SK-N-SH (cell line): ENCODE data around the gene JMJD7. TPM values are rescaled to one million over a fixed set of nuclear protein-coding genes. Genes with fewer than 3 reads are reported as not detected.

ENCODE experiments used
- CTCF ChIA-PET: fragments of 300-600, 350-600 bp; formaldehyde crosslinking; extraction: SDS; loops from one replicate; lab custom pipeline; 2021; lab: Yijun Ruan, JAX
- POLR2A ChIA-PET: fragments of 350-600 bp; sonication (Branson Sonifier 250); formaldehyde crosslinking; extraction: SDS; loops from one replicate; lab custom pipeline; 2020; ENCODE audit warnings: antibody characterized with exemption, inconsistent platforms; lab: Yijun Ruan, JAX
- DNase-seq: peaks from one replicate; pipeline ENCODE4 v3.0.0; 2012
- H2AFZ ChIP-seq: fragments of 200-600 bp; sonication (generic); 2 replicates; pipeline ENCODE4 v1.8.1; 2016; ENCODE audit warnings: antibody characterized with exemption, mild to moderate bottlenecking, low read depth
- H3F3A ChIP-seq: fragments of 200-600 bp; sonication (generic); replicated peaks from 2 replicates; pipeline ENCODE3; 2016; ENCODE audit warnings: antibody characterized with exemption, mild to moderate bottlenecking; ENCODE audit not compliant: insufficient read depth
- H3K27ac ChIP-seq, 2 experiments: fragments of 200-500 bp in 1 of 2; fragments of 200-600 bp in 1 of 2; sonication (Bioruptor generic) in 1 of 2; sonication (generic), shearing (Covaris generic) in 1 of 2; 2 replicates each; pipeline versions ENCODE4 v1.5.1 to v1.6.1; 2014 to 2016; ENCODE audit warnings: low read depth in 2 of 2, inconsistent platforms in 1 of 2, low read length in 1 of 2, mild to moderate bottlenecking in 1 of 2, mixed read lengths in 1 of 2
- H3K27me3 ChIP-seq: fragments of 200-600 bp; sonication (generic), shearing (Covaris generic); 2 replicates; pipeline ENCODE4 v1.6.1; 2016; ENCODE audit warnings: mixed run types; ENCODE audit not compliant: insufficient read depth
- H3K36me3 ChIP-seq, 2 experiments: fragments of 200-500 bp in 1 of 2; fragments of 200-600 bp in 1 of 2; sonication (Bioruptor generic) in 1 of 2; sonication (generic) in 1 of 2; replicated peaks in 1 of 2; 2 replicates each; pipeline versions ENCODE3 to v1.5.1; 2014 to 2016; ENCODE audit warnings: low read length in 1 of 2, mild to moderate bottlenecking in 1 of 2; ENCODE audit not compliant: insufficient read depth in 2 of 2, control insufficient read depth in 1 of 2
- H3K4me1 ChIP-seq, 2 experiments: fragments of 200-500 bp in 1 of 2; fragments of 200-600 bp in 1 of 2; sonication (Bioruptor generic) in 1 of 2; sonication (generic), shearing (Covaris generic) in 1 of 2; 2 replicates each; pipeline versions ENCODE4 v1.5.1 to v1.6.1; 2014 to 2016; ENCODE audit warnings: low read depth in 1 of 2, low read length in 1 of 2, mixed run types in 1 of 2; ENCODE audit not compliant: insufficient read depth in 2 of 2, control insufficient read depth in 1 of 2
- H3K4me2 ChIP-seq: fragments of 200-600 bp; sonication (generic), shearing (Covaris generic); 2 replicates; pipeline ENCODE4 v1.6.1; 2017; ENCODE audit warnings: mixed run types
- H3K4me3 ChIP-seq, 2 experiments: fragments of 200-500 bp in 1 of 2; fragments of 200-600 bp in 1 of 2; sonication (Bioruptor generic) in 1 of 2; sonication (generic), shearing (Covaris generic) in 1 of 2; 2 replicates each; pipeline versions ENCODE4 v1.5.1 to v1.8.1; 2014 to 2016; ENCODE audit warnings: low read depth in 2 of 2, inconsistent platforms in 1 of 2, low read length in 1 of 2, mild to moderate bottlenecking in 1 of 2, mixed read lengths in 1 of 2, moderate library complexity in 1 of 2
- H3K79me2 ChIP-seq: fragments of 200-600 bp; sonication (generic); 2 replicates; pipeline ENCODE4 v1.8.1; 2017; ENCODE audit warnings: mild to moderate bottlenecking; ENCODE audit not compliant: insufficient read depth
- H3K9ac ChIP-seq: fragments of 200-600 bp; sonication (generic); 2 replicates; pipeline ENCODE4 v1.6.1; 2017; ENCODE audit warnings: mixed run types
- H3K9me2 ChIP-seq: fragments of 200-600 bp; sonication (generic); 2 replicates; pipeline ENCODE4 v1.6.1; 2017; ENCODE audit warnings: mixed run types
- H3K9me3 ChIP-seq: fragments of 200-600 bp; sonication (generic); 2 replicates; pipeline ENCODE4 v1.6.1; 2017; ENCODE audit warnings: mixed run types, mild to moderate bottlenecking, moderate library complexity
- H4K20me1 ChIP-seq: fragments of 200-600 bp; sonication (generic); 2 replicates; pipeline ENCODE4 v1.6.1; 2017; ENCODE audit warnings: mild to moderate bottlenecking, mixed run types; ENCODE audit not compliant: insufficient read depth
- CHD2 ChIP-seq: fragments of 150-350 bp; IDR thresholded peaks from 2 replicates; pipeline ENCODE4 v1.6.1; 2018; ENCODE audit warnings: low read length; ENCODE audit not compliant: partially characterized antibody
- ELF1 ChIP-seq: IDR thresholded peaks from 2 replicates; pipeline ENCODE4 v1.4.0; 2012
- FOXJ3 ChIP-seq: sonication (generic); formaldehyde crosslinking; IDR thresholded peaks from 2 replicates; pipeline ENCODE4 v1.5.1; 2020; ENCODE audit warnings: mild to moderate bottlenecking, missing genetic modification reagents
- FOXM1 ChIP-seq: IDR thresholded peaks from 2 replicates; pipeline ENCODE4 v1.4.0; 2012; ENCODE audit warnings: low read depth, mild to moderate bottlenecking
- GABPA ChIP-seq: IDR thresholded peaks from 2 replicates; pipeline ENCODE4 v1.4.0; 2012; ENCODE audit warnings: low read depth, mild to moderate bottlenecking
- NFIC ChIP-seq: IDR thresholded peaks from 2 replicates; pipeline ENCODE4 v1.4.0; 2012; ENCODE audit warnings: borderline replicate concordance
- POLR2AphosphoS5 ChIP-seq: IDR thresholded peaks from 2 replicates; pipeline ENCODE4 v1.6.1; 2012; ENCODE audit warnings: low read depth, low read length
- RXRA ChIP-seq: IDR thresholded peaks from 2 replicates; pipeline ENCODE4 v1.4.0; 2012; ENCODE audit warnings: low read depth, mild to moderate bottlenecking, borderline replicate concordance
- TCF12 ChIP-seq: IDR thresholded peaks from 2 replicates; pipeline ENCODE4 v1.4.0; 2012
- TEAD4 ChIP-seq: IDR thresholded peaks from 2 replicates; pipeline ENCODE4 v1.4.0; 2012; ENCODE audit warnings: mild to moderate bottlenecking, borderline replicate concordance; ENCODE audit not compliant: insufficient read depth
- YY1 ChIP-seq: IDR thresholded peaks from 2 replicates; pipeline ENCODE4 v1.4.0; 2012; ENCODE audit warnings: low read depth, mild to moderate bottlenecking
- WGBS: methylation state at CpG from one replicate; pipeline ENCODE4 v1.1.6; 2017; ENCODE audit warnings: low lambda C conversion rate; 5-methylcytosine and 5-hydroxymethylcytosine counted together
- polyA plus RNA-seq, 3 experiments: library from polyadenylated mRNA; depleted of rRNA; stranded (reverse); fragments of >200 nt; gene quantifications; 2 replicates each; pipeline ENCODE4 v1.2.3, GENCODE V29; 2012
- TF ChIP-seq, protein P1 (sequence below): fragments of 150-350 bp; IDR thresholded peaks from 2 replicates; pipeline ENCODE4 v1.6.1; 2016; ENCODE audit warnings: mild to moderate bottlenecking, low read depth, low read length
- TF ChIP-seq, protein P2 (sequence below): fragments of 150-350 bp; IDR thresholded peaks from 2 replicates; pipeline ENCODE4 v1.6.1; 2017; ENCODE audit warnings: antibody characterized with exemption, low read length, low read depth, borderline replicate concordance
- TF ChIP-seq, protein P3 (sequence below): IDR thresholded peaks from 2 replicates; pipeline ENCODE4; 2012
- TF ChIP-seq, protein P4 (sequence below): IDR thresholded peaks from 2 replicates; pipeline ENCODE4 v1.6.1; 2012; ENCODE audit warnings: mild to moderate bottlenecking, low read depth, low read length, moderate library complexity
- TF ChIP-seq, protein P5 (sequence below): fragments of 200-600 bp; sonication (generic); IDR thresholded peaks from 2 replicates; pipeline ENCODE4 v1.6.1; 2017; ENCODE audit warnings: antibody characterized with exemption, mild to moderate bottlenecking, moderate library complexity

JMJD7 gene
- polyA plus RNA-seq, 1 of the 3 experiments (the other 2 are of a cell fraction): 6.5 TPM

- Histone ChIP-seq H3K9me3 (no peaks in the 10 kb centered on the region), H2AFZ (no peak overlapping the region), H3F3A (peaks cover 8% of the 10 kb centered on the region), H3K4me3 (no peak overlapping the region), H3K27ac (no peak overlapping the region), H4K20me1 (no peaks in the 10 kb centered on the region), H3K36me3 (no peaks in the 10 kb centered on the region), H3K79me2 (peaks cover 87% of the 10 kb centered on the region), H3K4me1 (peaks cover 16 to 36% of the 10 kb centered on the region in 2 experiments), H3K27me3 (no peaks in the 10 kb centered on the region), H3K9me2 (no peaks in the 10 kb centered on the region), H3K9ac (no peak overlapping the region), H3K4me2 (no peak overlapping the region)
- WGBS: 94% methylated on average over 4 of the region's 4 CpGs
- no peak for DNase-seq
- TF ChIP-seq, protein P1, sequence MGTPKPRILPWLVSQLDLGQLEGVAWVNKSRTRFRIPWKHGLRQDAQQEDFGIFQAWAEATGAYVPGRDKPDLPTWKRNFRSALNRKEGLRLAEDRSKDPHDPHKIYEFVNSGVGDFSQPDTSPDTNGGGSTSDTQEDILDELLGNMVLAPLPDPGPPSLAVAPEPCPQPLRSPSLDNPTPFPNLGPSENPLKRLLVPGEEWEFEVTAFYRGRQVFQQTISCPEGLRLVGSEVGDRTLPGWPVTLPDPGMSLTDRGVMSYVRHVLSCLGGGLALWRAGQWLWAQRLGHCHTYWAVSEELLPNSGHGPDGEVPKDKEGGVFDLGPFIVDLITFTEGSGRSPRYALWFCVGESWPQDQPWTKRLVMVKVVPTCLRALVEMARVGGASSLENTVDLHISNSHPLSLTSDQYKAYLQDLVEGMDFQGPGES: no peak
- TF ChIP-seq FOXM1 (no peak), TEAD4 (no peak), CHD2 (no peak)
- TF ChIP-seq, protein P2, sequence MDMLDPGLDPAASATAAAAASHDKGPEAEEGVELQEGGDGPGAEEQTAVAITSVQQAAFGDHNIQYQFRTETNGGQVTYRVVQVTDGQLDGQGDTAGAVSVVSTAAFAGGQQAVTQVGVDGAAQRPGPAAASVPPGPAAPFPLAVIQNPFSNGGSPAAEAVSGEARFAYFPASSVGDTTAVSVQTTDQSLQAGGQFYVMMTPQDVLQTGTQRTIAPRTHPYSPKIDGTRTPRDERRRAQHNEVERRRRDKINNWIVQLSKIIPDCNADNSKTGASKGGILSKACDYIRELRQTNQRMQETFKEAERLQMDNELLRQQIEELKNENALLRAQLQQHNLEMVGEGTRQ: no peak
- POLR2A ChIA-PET: no interaction called here
- CTCF ChIA-PET: interaction anchor here (1.0 to 1.3 kb wide), 3 partner anchors 14 to 222 kb away, joined by 3 to 6 read pairs (median 4); no protein-coding TSS in a partner anchor
These were observed 48.2 kb upstream of the JMJD7 start for GRCh38 chr15:41779662-41780157.

DNA sequence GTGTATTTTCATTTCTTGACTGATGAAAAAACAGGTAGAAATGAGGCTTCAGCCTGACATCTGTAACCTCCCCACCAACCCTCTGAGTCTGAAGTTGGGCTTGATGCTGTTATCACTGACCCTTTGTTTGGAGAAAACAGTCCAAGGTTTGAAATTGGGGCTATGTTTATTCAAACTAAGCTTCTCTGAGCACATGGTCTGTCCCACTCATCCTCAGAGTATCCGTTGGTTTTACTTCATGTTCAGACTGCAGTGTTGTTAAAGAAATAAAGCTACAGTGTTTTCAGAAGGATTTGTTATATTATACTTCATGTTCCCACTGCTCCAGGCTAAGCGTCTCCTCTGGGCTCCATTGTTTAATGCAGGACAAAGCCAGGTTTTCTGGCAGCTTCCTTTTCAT, 47.6 kb upstream of the JMJD7 start:
- peaks cover 87% of the 10 kb centered on the region for H3K79me2 ChIP-seq
- H3K36me3 ChIP-seq: no peaks in the 10 kb centered on the region
- no peaks in the 10 kb centered on the region for H3K27me3 ChIP-seq
- POLR2A ChIA-PET: no interaction called here
- no peak overlapping the region for H2AFZ ChIP-seq
- peaks cover 5% of the 10 kb centered on the region for H3F3A ChIP-seq
- 97% methylated on average over 2 of the region's 2 CpGs for WGBS
- DNase-seq: no peak
- CTCF ChIA-PET: interaction anchor here (0.9 to 1.6 kb wide), 4 partner anchors 10 to 222 kb away, joined by 3 to 6 read pairs (median 5); no protein-coding TSS in a partner anchor
- H3K9ac ChIP-seq: no peak overlapping the region
- no peak overlapping the region for H3K27ac ChIP-seq
- no peaks in the 10 kb centered on the region for H4K20me1 ChIP-seq
- H3K4me3 ChIP-seq: no peak overlapping the region
- no peaks in the 10 kb centered on the region for H3K9me3 ChIP-seq
- TF ChIP-seq, protein P3, sequence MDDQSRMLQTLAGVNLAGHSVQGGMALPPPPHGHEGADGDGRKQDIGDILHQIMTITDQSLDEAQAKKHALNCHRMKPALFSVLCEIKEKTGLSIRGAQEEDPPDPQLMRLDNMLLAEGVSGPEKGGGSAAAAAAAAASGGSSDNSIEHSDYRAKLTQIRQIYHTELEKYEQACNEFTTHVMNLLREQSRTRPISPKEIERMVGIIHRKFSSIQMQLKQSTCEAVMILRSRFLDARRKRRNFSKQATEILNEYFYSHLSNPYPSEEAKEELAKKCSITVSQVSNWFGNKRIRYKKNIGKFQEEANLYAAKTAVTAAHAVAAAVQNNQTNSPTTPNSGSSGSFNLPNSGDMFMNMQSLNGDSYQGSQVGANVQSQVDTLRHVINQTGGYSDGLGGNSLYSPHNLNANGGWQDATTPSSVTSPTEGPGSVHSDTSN: no peak
- TF ChIP-seq POLR2AphosphoS5 (no peak), FOXJ3 (CRISPR knock-in tag) (no peak), GABPA (no peak), NFIC (no peak), ELF1 (no peak), RXRA (no peak), YY1 (no peak), TCF12 (no peak)
- TF ChIP-seq, protein P4, sequence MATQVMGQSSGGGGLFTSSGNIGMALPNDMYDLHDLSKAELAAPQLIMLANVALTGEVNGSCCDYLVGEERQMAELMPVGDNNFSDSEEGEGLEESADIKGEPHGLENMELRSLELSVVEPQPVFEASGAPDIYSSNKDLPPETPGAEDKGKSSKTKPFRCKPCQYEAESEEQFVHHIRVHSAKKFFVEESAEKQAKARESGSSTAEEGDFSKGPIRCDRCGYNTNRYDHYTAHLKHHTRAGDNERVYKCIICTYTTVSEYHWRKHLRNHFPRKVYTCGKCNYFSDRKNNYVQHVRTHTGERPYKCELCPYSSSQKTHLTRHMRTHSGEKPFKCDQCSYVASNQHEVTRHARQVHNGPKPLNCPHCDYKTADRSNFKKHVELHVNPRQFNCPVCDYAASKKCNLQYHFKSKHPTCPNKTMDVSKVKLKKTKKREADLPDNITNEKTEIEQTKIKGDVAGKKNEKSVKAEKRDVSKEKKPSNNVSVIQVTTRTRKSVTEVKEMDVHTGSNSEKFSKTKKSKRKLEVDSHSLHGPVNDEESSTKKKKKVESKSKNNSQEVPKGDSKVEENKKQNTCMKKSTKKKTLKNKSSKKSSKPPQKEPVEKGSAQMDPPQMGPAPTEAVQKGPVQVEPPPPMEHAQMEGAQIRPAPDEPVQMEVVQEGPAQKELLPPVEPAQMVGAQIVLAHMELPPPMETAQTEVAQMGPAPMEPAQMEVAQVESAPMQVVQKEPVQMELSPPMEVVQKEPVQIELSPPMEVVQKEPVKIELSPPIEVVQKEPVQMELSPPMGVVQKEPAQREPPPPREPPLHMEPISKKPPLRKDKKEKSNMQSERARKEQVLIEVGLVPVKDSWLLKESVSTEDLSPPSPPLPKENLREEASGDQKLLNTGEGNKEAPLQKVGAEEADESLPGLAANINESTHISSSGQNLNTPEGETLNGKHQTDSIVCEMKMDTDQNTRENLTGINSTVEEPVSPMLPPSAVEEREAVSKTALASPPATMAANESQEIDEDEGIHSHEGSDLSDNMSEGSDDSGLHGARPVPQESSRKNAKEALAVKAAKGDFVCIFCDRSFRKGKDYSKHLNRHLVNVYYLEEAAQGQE: no peak
- TF ChIP-seq, protein P5, sequence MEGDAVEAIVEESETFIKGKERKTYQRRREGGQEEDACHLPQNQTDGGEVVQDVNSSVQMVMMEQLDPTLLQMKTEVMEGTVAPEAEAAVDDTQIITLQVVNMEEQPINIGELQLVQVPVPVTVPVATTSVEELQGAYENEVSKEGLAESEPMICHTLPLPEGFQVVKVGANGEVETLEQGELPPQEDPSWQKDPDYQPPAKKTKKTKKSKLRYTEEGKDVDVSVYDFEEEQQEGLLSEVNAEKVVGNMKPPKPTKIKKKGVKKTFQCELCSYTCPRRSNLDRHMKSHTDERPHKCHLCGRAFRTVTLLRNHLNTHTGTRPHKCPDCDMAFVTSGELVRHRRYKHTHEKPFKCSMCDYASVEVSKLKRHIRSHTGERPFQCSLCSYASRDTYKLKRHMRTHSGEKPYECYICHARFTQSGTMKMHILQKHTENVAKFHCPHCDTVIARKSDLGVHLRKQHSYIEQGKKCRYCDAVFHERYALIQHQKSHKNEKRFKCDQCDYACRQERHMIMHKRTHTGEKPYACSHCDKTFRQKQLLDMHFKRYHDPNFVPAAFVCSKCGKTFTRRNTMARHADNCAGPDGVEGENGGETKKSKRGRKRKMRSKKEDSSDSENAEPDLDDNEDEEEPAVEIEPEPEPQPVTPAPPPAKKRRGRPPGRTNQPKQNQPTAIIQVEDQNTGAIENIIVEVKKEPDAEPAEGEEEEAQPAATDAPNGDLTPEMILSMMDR: no peak
- TF ChIP-seq, all 33 proteins: peak for 0
- Histone ChIP-seq H3K4me1 (peaks cover 11 to 35% of the 10 kb centered on the region in 2 experiments), H3K9me2 (no peaks in the 10 kb centered on the region), H3K4me2 (no peak overlapping the region)
